Amniotic epithelial cell (primary cell): Measurements from ENCODE around the gene TBXAS1.
A peak's percentile ranks its signal among the peaks of the same experiment; 100 is the strongest.

Source experiments
- DNase-seq: peaks from one replicate; pipeline ENCODE4 v3.0.0-alpha.2; 2010; ENCODE audit warnings: low read depth

Gene TBXAS1

DNA sequence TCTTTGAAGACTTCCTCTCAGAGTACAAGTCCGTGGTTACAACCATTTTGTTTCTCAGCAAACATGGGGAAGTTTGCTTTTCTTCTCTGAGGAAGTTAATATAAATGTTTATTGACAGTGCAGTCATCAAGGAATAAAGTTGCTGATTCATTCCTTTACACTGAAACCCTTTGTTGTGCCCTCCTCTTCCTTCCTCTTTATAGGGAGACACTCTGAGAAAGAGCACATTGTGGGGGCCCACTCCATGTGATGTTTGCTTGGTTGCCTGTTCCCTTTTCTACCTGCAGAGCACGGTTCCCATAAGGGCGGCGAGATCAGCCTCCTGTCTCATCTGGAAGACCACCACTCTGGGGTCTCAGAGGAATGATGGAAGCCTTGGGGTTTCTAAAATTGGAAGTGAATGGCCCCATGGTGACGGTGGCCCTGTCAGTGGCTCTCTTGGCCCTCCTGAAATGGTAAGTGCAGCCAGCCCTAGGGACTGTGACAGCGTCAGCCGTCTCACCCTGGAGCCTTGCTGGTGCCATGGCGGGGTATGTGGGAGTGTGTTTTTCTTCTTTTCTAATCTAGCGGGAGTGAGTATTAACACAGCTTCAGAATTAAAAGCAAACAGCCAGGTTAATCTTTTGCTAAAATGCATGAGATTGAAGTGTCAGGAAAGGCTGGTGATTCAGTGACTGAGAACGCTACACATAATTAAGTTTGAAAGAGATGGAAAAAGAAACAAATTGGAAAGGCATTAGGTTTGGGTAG is at the start of gene TBXAS1:
Gene TBXAS1 (plus strand): TSS at position 240 of the 750 bp plus-strand sequence. CDS start 127 bp downstream, at position 367.
- DNase-seq = no peak

DNA sequence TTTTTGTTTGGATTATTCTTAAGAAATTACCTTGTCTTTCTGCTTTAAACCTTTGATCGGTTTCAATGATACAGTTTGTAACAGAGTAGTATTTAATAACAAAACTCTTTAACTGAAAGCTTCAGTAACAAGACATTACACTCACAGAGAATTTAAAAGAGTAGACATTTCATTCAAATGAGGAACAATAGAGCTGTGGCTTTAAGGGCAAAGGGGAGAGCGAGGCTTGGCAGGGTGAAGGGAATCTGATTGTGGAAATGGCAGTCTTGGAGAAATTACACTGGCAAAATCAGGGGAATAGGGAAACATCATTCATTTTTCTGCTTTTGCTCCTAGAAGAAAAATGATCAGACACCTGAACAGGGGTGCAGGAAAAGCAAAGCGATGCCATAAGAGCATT is 46.1 kb upstream of the TBXAS1 start:
- DNase-seq = no peak

DNA sequence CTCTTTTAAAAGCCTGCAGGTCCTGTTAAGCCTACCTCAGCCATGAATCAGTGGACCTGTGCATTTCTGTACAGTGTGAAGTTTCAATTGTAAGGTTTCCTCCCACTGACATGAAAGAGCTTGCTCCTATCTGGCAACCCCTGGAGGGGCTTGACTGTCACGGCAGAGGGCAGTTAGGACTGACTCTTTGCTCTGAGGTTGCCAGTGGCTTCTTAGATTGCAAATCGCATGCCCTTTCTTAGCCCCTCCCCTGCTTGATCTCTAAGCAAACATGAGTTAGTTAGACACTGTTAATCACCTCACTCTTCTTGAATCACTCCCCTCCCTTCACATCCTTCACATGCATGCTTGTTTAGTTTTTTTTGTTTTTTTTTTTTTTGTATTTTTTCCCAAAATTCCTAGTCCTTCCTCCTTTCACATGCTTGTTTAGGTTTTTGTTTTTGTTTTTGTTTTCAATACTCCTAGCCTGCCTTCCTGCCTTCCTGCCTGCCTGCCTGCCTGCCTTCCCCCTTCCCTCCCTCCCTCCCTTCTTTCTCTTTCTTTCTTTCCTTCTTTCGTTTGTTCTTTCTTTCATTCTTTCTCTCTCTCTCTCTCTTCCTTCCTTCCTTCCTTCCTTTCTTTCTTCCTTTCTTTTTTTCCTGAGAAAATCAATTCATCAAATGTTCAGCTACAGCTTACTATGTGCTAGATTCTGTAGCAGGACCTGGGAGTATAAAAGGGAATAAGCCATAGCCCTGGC is 45.2 kb upstream of the TBXAS1 start:
- DNase-seq = no peak

DNA sequence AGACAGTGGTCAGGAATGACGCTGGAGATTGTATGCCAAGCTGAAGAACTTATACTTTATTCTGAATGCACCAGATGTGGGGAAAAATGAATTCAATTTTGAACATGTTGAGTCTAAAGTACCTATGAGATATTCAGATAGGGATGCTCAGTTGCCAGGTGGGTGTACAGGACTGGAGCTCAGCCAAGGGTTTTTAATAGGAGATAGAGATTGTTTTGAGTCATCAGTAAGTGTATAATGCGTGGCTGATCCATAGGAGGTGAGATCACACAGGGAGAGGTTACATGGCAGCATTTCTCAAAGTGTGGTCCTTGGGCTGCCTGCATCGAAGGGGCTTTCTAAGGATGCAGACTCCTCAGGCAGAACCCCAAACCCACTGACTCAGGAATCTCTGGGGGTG is 44.4 kb upstream of the TBXAS1 start:
- DNase-seq = no peak

DNA sequence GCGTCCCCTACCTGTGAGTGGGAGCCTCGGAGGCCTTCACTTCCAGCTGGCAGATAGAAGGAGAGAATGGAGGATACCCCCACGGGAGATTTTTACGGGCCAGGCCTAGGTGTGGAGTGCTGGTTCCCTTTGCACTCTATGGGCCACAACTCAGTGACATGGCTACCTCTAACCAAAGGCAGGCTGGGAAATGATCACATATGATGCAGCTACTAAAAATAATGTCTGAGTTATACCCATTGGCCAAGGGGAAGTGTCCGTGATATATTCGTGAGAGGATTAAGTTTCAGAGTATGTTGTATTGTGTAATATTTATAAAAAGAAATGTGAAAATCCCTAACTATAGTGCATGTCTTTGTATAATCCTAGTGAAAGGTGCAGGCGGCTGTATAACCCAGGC is 37.7 kb upstream of the TBXAS1 start:
- DNase-seq = no peak

DNA sequence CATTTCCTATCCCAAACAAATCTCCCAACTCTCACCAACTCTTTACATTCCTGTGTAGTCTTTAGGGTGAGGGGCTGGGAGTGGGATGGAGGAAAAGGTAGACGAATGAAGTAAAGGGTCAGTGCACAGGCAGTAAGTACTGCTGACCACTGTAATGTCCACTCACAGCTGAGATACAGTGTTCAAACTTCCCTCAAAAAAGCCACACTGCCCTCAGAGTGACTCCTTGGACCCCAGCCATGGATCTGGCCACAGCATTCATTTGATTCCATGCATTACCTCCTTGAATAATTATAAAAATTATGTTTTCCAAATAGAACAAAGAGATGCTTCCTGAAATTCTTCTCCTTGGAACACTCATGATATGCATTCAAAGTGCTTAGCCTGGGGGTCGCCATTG is 31.5 kb upstream of the TBXAS1 start:
- no peak for DNase-seq

DNA sequence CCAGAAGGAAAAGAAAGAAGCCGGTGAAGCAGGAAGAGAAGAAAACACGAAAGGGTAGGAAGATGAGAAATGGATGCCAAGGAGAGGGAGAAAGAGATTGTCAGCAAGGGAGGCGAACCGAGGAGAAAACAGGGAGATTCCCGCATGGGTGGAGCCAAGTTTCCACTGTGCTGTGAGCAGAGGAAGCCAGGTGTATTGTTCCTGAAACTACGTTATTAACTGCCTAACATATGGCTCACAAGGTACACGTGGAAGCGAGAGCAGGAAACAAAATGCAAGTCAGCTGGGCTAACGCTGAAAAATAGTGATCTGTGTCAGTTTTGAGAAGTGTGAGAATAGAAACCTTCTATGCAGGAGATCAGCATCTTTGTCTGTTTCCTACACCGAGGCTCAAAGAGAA is 30.8 kb upstream of the TBXAS1 start:
- no peak for DNase-seq

DNA sequence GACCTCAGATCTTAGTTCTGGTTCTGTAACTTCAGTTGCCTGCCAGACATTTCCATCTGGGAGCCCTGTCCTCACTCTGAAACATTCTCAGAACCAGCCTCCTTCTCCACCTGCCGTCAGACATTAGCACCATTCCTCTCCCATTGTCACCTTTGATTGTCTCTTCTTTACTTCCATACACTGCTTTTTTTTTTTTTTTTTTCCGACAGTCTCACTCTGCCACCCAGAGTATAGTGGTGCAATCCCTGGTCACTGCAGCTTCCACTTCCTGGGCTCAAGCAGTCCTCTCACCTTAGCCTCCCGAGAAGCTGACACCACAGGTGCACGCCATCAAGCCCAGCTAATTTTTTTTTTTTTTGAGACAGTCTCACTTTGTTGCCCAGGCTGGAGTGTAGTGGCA is 30.2 kb upstream of the TBXAS1 start:
- no peak for DNase-seq

DNA sequence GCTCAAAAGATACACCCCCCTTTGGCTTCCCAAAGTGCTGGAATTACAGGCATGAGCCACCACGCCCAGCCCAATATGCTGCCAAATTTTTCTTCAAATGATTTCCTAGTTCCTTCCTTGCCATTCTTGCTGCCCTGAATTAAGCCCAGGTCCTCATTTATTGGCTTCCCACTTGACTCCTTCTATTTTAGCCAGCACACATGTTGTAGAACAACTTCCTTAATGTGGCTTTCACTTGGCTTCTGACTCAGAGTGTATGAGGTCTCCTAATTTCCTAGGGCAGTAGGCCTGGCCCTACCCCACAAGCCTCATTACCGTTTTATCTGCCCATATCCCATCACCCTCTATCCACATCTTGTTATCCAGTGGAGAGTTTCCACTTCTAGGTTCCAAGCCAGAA is 29.5 kb upstream of the TBXAS1 start:
- DNase-seq = no peak

DNA sequence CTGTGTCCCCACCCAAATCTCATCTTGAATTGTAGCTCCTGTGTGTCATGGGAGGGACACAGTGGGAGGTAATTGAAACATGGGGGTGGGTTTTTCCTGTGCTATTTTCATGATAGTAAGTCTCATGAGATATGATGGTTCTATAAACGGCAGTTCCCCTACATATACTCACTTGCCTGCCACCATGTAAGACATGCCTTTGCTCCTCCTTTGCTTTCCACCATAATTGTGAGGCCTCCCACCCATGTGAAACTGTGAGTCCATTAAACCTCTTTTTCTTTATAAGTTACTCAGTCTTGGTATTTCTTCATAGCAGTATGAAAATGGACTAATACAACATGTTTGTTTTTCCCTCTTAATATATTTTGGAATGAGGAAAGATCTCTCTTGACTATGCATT is 24.5 kb upstream of the TBXAS1 start:
- no peak for DNase-seq

DNA sequence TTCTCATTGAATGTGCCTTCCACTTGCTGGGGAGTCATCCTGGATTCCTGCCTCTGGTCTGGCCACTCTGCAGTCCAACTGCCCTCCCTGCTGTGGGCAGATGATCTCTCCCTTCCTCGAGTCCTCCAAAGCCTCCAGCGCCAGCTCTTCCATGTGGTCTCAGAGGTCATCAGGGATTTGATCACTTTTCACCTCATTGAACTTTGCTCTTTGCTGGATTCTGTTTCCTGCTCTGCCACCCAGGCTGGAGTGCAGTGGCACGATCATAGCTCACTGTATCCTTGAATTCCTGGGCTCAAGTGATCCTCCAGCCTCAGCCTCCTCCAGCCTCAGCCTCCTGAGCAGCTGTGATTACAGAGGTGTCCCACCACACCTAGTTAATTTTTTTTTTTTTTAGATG is 22.1 kb upstream of the TBXAS1 start:
- DNase-seq = no peak

DNA sequence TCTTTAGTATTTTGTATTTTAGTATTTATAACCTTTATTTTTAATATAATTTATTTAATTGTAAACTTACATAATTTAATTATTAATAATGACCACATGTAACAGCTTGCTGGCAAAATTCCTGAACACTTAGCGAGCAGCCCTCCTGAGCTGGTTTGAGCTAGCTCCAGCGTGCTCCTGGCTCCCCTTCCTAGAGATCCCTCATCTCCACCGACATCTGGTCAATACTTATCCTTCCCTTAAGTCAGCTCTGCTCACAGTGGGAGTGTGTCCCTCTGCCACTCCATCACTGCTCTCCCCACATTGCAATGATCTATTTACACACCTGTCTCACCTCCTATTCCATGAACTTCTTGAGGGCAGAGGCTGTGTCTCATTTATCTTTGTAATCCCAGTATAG is 20.6 kb upstream of the TBXAS1 start:
- DNase-seq = no peak

DNA sequence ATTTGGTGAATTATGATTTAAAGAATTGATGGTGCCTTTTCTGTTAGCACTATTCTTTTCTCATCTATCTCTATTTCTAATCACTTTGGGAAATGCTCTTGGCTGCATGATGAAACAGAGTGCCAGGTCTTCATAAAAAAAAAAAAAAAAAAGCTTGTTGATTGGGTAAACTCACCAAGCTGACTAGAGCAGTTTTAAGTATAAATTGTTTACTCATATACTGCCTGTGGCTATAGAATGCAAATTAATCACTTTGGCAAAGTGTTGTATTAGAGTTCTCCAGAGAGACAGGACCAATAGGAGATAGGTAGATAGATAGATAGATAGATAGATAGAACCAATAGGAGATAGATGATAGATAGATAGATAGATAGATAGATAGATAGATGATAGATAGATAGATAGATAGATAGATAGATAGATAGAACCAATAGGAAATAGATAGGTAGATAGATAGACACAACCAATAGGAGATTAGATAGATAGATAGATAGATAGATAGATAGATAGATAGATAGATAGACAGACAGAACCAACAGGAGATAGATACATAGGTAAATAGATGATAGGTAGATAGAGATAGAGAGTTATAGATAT is 20.1 kb upstream of the TBXAS1 start:
- DNase-seq = no peak

DNA sequence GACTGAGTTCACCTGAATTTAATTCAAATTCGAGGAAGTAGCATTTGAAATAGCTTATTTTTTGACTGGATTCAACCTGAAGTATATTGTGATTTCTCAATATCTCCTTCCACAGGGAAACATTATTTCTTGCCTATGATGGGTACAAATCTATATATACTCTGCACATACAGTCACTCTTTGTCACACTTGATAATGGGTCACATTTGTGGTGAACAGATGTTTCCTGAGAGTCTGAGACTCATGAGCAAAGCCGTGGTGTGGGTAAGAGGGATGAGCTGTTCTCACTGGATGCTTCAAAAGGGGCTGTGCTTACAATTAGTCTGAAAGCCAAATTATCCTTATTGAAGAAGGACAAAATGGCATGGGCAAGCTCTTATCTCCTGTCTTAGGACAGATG is 18.0 kb upstream of the TBXAS1 start:
- DNase-seq = no peak

DNA sequence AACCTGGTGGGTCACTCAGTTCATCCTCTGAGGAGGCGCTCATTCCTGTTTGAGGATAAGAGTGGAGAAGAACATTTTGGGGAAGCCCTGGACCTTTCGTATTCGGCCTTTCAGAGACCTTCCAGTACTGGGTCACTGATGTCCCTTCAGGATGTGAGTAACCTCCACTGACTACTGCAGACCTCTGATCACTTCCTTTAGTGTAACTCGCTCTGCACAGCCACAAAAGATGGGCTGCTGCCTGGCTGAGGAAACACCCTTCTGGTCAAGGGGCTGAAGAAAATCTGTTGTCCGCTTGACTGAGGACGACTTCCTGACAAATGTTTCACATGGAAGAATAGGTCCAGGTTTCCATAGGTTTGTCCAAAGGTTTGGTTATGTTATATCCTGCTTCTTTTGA is 15.9 kb upstream of the TBXAS1 start:
- no peak for DNase-seq

DNA sequence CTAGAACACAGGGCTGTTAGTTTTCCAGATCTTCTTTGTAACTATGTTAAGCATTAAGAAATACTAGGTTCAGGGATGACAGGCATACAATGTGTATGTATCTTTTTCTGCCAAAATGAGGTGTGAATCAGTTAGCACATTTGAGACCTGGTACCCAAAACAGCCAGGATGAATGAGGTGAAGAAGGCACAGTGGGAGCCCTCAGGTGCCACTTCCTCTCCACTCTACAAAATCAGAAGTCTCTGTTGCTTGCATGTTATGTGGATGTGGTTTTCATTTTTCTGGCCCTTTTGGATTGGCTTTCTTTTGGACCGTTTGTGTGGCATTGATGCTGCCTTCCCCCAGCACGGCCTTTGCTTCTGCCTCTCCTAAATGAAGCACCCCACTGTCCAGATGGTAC is 15.4 kb upstream of the TBXAS1 start:
- no peak for DNase-seq

DNA sequence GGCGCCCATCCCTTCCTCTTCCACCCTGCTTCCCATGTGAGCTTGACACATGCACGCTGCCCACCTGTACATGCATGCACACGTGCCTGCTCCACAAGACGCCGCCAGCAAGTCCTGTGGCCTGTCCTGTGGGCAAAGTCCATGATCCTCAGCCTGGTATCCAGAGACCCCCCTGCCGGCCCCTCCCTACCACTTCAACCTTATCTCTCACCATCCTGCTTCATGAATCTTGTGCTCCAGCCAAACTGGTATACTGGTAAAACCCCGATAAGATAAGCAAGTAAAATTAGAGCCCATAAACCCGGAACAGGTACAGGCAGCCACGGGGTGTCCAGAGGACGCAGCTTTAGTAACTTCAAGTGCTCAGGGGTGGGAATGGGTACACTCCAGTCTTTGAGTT is 11.8 kb upstream of the TBXAS1 start:
- DNase-seq = no peak

DNA sequence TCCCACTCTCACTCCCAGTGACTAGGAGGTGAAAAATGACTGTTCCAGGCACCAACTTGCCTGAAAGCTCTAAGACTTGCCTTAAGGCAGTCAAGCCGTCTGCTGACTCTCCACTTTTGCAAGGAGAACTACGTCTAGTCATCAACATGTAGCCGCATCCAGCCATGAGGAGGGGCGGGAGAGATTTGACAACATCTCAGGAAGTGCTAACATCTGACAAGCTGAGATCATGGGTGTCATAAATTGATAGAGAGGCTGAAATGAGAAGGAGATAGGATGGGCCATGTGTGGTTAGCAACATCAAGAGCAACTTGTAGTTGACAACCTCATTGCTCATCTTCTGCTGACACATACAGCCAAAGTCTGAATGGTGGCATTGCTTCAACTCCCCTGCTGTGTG is 9.0 kb upstream of the TBXAS1 start:
- DNase-seq = no peak

DNA sequence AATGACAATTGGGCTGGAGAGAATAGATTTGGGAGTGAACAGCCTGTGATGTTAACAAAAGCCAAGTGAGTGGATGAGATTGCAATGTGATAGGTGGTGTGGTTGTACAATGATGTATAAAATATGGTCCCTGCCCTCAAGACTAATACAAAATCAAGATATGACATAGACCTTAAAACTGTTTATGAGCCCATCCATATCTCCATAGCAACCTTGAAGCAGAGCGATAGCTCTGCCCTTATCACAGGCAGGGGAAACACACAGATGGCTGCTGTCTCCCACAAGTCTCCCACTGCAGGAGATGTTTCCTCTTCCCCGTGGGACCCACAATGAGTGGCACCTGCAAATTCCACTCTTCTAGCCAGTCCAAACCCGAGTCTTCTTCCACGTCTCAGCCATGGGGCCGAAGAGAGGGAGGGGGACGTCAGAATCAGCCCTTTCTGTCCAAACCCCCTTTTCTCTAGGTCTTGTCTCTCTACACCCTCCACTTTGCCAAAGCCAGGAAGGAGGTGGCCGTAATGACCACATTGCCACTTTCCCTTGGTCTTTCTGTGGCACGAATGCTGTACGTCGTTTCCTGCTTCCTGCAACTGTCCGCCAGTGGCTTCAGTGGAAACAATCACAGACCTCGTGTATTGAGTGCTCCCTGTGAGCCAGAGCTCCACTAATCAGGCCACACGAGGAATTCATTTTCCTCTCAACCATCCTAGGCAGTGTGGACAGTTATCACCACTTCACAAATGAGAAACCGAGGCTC is 7.5 kb upstream of the TBXAS1 start:
- DNase-seq = no peak

DNA sequence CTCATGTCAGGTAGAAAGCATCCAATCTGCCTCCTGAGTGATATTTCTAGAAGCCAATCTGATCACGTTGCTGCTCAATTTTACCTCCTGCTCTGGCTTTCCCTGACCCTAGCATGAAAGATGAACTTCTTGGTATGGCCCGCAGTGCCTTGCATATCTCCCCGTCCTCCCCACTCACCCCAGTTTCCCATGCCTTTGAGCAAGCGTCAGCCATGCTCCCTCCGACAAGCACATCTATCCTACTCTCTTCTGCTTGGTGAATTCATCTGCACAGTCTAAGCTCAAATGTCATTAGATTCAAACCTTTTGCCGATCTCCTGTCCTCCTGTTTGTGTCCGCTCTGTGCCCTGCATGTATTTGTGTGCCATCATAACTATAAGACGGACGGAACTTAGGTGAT is 6.2 kb upstream of the TBXAS1 start:
- DNase-seq = no peak

DNA sequence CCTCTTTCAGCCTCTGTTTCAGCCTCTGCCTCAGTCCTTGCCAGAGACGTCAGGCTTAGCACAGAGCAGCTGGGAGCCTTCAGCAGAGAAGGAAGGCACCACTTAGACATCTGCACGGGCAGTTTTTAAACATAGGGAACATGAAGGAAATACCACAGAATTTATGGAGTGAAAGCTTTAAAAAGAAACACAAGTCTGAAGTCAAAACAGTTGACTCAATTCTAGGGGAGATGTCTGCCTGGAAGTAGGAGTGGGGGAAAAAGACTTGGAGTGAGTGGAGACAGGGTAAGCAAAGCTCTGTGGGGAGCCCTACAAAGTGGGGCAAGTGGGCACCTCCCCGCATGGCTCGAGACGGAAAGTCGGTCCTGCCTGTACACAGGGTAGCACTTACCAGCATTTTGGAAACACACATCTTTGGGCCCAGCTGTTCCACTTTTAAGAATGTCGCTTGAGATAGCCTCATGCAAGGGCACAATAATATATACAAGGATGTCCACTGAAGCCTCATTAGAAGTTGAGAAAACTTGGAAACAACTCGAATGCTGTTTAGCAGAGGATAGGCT is 5.0 kb upstream of the TBXAS1 start:
- peak; percentile 4 for DNase-seq

DNA sequence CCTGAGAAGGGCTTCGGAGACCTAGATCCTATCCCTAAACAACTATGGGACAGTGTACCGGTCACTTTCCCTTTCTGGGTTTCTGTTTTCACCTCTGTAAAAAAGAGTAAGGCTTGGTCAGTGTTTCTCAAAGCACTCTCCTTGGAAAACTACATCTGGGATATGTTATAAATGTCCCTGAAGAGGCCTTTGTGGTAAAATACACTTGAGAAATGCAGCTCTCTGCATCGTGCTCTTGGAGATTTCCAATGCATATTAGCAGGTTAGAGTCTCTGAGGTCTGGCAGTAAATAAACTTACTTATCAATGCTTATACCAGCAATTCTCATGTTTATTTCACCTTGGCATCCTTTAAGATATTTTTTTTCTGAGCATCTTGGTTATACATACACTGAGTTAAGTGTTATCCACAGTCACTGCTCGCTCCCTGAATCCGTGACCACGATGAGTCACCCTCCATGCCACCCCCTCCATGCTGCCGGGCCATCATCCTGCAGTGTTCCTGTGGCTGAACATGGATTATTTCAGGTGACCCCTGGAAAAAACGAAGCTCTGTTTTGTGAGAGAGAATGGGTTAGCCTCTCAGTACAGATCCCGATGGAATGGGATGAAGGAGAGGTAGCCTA is 3.3 kb upstream of the TBXAS1 start:
- peak; percentile 38 for DNase-seq
